HFF-Myc (cell line): ENCODE measurements around the gene LRPAP1.
"Not testable (repeated sequence)": the region's sequence is repeated elsewhere in the genome, so short reads cannot be mapped to it uniquely, and the experiment has no call there.

Source experiments
- DNase-seq: peaks from one replicate; pipeline ENCODE4 v3.0.0-alpha.2; 2011; ENCODE audit warnings: low read depth; ENCODE audit errors: extremely low read depth
- H3K4me3 ChIP-seq: replicated peaks from 2 replicates; pipeline ENCODE4 v1.5.1; 2011; ENCODE audit warnings: low read depth, mild to moderate bottlenecking, control low read depth, low read length

The LRPAP1 gene

DNA sequence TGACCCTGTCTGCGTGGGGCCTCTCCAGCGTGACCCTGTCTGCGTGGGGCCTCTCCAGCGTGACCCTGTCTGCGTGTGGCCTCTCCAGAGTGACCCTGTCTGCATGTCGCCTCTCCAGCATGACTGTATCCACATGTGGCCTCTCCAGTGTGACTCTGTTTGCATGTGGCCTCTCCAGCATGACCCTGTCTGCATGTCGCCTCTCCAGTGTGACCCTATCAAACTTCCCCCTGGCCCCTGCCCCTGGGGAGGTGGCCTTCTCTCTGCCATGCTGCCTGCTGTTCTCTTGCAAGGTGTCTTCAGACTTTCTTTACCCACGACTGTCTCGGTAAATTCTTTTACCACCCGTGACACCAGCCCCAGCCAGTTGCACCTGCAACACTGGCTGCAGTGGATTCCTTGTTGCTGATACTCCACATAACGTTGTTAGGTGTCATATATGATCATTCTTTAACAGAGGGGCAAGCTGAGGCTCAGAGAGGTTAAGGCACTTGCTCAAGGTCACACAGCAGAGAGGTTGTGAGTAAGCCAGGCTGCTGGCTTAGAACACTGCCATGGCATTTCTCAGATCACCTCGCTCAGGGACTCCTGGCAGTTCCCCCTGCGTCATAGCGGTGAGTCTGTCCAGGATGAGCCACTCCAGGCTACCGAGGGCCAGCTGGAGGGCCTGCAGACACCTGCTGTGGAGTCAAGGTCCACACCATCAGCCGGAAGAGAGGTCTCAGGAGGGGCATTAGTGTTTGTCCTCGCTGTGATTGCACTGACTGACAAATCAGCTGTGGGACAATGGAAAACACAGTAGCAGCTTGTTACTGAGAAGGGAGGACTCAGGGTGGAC, 25.7 kb upstream of the LRPAP1 start:
- DNase-seq, result not testable (repeated sequence)

DNA sequence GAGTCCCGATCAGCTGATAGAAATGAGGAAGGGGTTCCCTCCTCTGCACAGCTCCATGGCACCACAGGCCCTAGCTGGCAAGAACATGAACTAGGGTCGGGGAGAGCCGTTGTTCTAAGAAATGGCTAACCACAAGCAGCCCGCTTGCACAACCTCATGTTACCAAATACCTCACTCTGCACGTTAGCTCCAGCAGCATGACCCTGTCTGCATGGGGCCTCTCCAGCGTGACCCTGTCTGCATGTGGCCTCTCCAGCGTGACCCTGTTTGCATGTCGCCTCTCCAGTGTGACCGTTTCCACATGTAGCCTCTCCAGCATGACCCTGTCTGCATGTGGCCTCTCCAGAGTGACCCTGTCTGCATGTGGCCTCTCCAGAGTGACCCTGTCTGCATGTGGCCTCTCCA, 24.9 kb upstream of the LRPAP1 start:
- not testable (repeated sequence) for H3K4me3 ChIP-seq, DNase-seq

More for the DNA sequence above, 25.7 kb upstream of the LRPAP1 start:
- not testable (repeated sequence) for H3K4me3 ChIP-seq

DNA sequence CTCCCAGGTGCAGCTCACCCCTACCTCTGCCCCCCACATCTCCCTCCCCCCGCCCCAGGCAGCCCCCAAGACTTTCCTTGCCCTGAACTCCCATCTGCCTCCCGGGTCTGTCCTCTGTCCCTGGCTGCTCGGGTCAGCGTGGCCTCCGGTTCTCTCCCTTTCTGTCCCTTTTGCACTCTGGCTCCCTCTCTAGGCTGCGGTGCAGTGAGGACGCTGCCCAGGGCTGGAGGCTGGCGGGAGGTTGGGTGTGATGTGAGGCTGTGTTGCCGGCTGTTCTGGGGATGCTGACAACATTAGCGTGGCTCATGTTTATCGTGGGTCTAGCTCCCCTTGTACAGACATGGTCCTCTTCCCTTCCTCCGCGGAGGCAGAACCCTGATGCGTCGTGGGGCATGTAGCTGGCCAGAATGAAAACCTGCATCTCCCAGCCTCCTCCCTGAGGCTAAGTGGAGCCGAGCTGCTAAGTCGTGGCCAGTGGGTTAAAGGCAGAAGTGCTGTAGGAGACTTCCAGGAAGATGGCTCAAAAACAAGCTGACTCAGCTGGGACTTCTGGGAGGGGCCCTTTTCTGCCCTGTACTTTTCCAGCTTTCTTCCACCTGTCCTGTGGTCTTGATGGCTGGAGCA, 24.1 kb upstream of the LRPAP1 start:
- DNase-seq, H3K4me3 ChIP-seq: not testable (repeated sequence)

DNA sequence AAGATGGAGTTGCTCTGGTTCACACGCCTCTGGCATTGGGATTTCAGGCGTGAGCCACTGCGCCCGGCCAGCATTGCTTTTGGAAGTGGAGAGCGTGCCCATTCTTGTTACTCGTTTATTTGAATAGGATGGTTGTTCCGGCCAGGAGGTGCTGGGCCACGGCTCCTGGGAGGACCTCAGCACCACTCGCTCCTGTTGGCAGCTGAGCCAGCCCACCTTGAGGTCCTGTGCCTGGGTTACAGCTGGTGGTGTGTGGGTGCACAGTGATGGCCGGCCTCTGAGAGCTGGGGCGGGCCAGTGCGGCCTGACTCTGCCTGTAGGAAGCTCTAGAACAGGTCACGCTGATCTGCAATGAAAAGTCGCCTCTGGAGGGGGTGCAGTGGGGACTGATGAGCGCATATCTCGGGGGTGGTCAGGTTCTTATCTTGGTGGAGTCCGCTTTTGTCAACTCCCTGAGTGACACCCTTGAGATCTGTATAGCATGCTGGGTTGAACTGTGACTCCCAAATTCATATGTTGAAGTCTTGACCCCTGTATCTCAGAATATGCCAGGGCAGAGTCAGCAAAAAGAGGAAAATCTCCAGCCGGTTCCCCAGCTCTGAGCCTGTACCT, 23.3 kb upstream of the LRPAP1 start:
- not testable (repeated sequence) for DNase-seq, H3K4me3 ChIP-seq

DNA sequence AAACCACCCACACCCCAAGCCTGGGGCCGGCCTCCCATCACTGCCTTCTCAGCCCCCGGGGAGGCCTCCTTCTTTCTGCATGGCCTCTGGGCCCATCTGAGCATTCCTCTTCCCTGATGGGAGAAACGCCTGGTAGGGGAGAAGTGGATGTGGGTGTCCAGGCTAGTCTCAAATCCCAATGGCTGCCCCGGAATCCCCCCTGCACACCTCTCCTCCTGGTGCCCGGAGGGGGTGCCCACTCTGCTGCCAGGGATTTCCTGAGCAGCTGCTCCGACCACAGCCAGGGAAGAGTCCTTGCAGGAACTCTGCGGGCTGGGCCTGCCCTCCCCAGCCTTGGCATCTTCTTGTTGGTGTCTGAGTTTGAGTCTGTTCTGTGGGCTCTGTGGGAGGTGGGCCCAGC, 19.1 kb upstream of the LRPAP1 start:
- not testable (repeated sequence) for H3K4me3 ChIP-seq, DNase-seq

DNA sequence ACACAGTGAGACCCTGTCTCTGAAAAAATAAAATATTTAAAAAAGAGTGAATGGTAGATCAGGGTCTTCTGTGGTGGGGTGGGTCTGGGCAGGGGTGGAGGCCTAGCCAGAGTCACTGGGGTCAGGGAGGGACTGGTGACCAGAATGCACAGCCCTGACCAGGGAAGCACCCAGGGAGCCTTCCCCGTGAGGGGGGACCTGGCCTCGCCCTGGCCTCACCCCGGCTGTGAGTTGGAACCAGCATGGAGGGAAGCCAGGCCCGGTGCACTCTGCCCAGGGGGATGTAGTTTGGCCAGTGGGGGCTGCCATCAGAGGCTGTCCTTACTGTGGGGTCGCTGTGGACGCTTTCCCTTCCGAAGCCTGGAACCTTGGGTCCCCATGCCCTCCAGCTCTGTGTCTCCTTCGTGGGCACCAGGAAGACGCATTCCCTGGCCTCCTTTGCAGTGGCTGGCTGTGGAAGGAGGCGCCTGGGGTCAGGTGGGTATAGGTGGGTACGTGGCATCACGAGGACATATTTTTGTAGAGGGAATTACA, 18.6 kb upstream of the LRPAP1 start:
- not testable (repeated sequence) for H3K4me3 ChIP-seq, DNase-seq

DNA sequence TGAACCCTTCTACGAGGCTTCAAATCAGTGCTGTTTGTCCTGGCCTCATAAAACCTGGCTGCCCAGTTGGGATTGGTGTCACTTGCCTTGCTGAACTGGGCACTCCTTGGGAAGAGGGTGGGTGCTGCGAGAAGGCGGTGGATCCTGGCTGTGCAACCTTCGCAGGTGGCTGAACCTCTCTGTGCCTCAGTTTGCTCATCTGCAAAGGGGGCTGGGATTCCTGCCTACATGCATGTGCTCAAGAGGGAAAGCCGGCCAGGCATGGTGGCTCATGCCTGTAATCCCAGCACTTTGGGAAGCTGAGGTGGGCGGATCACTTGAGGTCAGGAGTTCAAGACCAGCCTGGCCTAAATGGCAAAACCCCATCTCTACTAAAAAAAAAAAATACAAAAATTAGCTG, 17.8 kb upstream of the LRPAP1 start:
- not testable (repeated sequence) for H3K4me3 ChIP-seq

DNA sequence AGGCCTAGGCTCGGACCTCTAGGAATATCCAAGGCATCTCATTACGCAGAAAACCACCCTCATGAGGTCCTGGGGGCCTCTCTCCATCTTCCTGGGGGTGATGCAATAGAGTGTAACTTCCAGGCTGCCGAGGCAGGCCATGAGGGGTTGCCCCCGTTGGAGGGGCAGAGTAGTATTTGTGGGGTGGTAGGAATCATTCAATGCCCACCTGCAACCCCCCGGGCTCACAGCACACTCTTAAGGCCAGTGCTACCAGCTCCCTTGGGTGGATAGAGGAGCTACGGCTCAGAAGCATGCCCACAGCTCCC, 17.4 kb upstream of the LRPAP1 start:
- H3K4me3 ChIP-seq, DNase-seq: not testable (repeated sequence)

More for the DNA sequence above, 17.8 kb upstream of the LRPAP1 start:
- DNase-seq, result not testable (repeated sequence)

DNA sequence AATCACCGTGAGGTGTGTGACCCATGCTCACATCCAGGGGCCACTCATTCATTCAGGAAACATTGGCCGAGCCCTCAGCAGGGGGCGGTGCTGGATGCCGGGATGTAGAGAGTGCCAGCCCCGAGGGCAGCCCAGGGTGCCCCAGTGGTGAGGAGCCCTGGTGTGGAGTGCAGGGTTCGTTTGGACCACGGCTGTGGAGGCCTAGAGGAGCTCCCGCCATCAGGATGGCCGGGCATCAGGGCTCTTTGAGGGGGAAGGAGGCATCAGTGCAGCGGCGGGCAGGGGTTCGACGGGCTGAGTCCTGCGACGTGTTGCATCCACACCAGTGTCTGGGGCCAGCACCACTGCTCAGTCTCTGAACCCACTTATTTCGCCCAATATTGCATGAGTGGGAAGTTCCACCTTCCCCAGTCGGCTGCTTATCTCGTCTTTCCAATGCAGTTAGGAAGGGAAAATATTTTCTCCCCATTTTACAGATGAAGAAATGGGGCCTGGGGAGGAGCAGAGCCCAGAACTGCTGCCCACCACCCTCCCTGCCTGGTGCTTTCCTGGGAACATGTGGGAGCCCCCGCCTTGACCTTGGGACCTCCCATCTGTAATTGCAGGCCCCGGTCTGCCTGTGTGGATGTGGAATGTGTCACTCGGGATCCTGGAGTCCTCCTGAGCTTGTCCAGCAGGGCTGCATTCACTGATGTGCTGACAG, 16.9 kb upstream of the LRPAP1 start:
- H3K4me3 ChIP-seq, DNase-seq: not testable (repeated sequence)

DNA sequence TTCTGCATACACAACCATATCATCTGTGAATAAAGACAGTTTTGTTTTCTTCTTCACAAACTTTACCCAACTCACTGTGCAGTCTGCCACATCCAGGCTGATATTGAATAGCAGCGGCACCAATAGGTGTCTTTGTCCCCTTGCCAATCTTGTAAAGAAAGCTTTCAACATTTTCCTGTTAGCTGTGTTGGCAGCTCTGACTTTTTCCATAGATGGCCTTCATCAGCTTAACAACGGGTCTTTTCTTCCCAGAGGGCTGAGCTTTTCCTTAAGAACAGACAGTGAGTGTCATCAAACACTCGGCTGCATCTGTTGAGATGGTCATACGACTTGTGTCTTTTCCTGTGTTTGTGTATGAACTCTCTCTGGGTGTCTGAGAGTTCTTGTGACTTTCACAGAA, 14.5 kb upstream of the LRPAP1 start:
- DNase-seq, H3K4me3 ChIP-seq: not testable (repeated sequence)

DNA sequence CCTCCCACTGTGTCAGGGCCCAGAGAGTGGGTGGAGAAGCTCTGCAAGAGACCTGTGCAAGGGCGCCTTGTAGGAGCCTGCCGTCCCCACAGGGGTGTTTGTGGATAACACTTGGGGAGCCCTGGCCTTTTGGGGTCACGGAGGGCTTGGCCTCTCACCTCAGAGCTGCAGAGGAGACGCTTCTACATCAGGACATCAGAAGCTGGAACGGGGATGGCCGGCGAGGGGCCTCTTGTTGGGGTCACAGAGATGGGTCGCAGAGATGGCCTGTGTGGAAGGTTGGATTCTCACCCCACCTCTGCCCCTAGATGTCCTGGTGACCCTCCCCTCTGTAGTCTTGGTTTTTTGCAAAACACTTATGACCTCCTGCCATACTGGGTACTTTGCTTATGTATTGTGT, 13.1 kb upstream of the LRPAP1 start:
- H3K4me3 ChIP-seq, DNase-seq: not testable (repeated sequence)

DNA sequence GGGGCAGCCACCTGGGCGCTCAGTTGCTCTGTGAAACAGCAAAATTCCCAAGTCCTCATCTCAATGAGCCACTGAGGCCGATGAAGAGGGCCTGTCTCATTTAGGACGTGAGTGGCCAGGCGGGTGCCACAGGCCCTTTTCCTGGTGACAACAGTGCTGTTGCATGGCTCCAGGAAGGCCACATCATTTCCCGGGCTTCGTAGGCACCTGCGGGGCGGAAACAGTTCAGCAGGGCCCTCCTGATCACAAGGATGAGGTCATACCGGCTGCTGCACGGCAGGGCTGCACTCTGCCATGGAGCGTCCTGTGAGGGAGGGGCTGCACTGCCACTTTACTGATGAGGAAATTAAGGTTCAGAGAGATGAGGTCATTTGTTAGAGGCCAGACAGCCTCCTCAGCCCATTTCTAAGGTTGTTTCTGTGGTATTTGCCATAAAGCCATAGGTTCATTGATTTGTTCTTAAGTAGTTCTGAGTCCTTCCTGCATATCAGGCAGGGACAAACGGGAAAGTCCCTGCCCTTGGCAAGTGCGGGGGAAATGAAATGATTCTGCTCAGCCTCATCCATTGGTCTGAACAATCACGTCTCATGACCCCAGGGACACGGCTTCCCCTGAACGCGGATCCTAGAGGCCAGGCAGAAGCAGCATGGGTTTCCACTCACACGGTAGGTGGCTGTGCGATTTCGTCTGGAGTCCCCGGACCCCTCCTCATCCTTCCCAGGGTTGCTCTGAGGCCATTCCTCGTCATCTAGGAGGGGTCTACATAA, 12.2 kb upstream of the LRPAP1 start:
- not testable (repeated sequence) for DNase-seq

DNA sequence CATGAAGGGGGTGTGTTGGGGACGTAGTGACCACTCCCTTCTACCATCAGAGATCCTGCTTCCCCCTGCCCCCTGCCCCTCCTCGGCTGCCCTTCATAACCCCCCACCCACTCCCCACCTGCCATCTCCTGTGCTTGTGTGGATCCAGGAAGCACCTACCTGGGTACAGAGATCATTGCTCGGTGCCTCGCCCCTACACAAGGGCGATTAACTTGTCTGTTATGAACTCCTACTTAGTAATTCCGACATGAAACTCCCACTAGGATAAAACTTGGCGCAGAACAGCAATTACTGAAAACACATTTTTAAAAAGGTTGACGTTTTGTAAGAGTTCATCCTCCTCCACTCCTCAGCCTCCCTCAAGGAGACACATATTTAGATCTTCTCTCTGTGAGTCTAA, 11.2 kb upstream of the LRPAP1 start:
- H3K4me3 ChIP-seq, DNase-seq: not testable (repeated sequence)

More for the DNA sequence above, 12.2 kb upstream of the LRPAP1 start:
- H3K4me3 ChIP-seq, result not testable (repeated sequence)

DNA sequence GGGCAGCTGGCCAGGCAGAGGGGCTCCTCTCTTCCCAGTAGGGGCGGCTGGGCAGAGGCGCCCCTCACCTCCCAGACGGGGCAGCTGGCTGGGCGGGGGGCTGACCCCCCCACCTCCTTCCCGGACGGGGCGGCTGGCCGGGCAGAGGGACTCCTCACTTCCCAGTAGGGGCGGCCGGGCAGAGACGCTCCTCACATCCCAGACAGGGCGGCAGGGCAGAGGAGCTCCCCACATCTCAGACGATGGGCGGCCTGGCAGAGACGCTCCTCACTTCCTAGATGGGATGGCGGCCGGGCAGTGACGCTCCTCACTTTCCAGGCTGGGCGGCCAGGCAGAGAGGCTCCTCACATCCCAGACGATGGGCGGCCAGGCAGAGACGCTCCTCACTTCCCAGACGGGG, 6.7 kb upstream of the LRPAP1 start:
- not testable (repeated sequence) for DNase-seq, H3K4me3 ChIP-seq

DNA sequence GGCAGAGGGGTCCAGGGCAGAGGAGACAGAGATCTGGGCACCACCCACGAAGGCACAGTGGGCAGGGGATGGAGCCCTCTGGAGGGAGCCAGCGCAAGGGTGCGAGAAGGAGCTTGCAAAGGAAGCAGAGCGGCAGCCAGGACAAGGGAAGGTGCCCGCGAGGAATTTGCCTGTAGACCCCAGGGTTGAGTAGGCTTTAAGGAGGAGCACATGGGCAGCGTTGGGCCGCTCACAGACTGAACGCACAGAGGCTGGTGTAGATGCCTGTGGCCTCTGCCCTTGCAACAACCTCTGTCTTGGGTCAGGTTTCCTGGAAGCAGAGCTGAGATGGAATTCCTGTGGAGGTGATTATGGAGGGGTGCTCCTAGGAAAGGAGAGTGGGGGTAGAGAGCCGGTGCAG, 3.6 kb upstream of the LRPAP1 start:
- not testable (repeated sequence) for DNase-seq, H3K4me3 ChIP-seq
